NOMO-1 treated with dmso at 0.1 percent for 144 hours (cell line): ENCODE measurements around the gene NUCB1.
"Not testable (repeated sequence)": the region's sequence is repeated elsewhere in the genome, so short reads cannot be mapped to it uniquely, and the experiment has no call there.

Experiments used
- DNase-seq: peaks from one replicate; lab custom pipeline; 2025; ENCODE audit not compliant: unreplicated experiment; lab: John Stamatoyannopoulos, UW

NUCB1 gene

DNA sequence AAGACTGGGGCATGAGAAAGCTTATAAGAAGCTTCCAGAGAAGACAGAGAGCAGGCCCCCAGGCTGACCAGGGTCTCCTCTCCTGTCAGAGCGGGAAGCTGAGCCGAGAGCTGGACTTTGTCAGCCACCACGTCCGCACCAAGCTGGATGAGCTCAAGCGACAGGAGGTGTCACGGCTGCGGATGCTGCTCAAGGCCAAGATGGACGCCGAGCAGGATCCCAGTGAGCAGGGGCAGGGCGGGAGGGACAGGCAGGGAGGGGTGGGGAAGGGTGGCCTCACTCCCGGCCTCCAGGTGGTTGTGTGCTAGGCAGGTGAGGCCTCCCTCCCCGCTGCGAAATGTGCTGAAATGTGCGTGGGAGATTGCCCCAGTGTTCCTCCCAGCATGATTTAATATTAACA, 5.6 kb downstream of the NUCB1 start:
- DNase-seq: no peak

DNA sequence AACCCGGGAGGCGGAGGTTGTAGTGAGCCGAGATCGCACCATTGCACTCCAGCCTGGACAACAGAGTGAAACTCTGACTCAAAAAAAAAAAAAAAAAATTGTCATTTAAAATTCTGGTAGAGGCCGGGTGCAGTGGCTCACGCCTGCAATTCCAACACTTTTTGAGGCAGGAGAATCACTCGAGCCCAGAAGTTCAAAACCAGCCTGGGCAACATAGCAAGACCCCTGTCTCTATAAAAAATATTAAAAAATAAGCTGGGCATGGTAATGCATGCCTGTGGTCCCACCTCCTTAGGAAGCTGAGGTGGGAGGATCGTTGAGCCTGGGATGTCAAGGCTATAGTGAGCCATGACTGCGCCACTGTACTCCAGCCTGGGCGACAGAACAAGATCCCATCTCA, 6.2 kb downstream of the NUCB1 start:
- no peak for DNase-seq

DNA sequence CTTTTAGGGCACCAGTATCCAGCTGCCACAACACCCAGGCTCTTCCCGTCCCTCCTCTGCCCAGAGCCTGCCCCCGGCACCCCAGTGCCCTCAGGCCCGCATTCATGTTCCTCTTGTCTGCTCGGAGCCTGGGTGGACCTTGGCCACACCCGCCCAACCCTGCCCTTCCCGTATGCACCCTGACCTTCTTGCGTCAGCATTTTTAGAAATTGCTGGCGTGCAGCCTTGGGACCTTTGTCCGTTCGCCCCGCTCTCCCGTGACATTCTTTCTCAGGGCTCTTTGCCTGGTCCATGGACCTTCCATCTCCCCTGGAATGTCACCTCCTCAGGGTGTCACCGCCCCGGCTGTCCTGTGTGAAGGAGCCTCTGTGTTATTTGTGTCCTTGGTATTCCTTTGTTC, 7.6 kb downstream of the NUCB1 start:
- no peak for DNase-seq

DNA sequence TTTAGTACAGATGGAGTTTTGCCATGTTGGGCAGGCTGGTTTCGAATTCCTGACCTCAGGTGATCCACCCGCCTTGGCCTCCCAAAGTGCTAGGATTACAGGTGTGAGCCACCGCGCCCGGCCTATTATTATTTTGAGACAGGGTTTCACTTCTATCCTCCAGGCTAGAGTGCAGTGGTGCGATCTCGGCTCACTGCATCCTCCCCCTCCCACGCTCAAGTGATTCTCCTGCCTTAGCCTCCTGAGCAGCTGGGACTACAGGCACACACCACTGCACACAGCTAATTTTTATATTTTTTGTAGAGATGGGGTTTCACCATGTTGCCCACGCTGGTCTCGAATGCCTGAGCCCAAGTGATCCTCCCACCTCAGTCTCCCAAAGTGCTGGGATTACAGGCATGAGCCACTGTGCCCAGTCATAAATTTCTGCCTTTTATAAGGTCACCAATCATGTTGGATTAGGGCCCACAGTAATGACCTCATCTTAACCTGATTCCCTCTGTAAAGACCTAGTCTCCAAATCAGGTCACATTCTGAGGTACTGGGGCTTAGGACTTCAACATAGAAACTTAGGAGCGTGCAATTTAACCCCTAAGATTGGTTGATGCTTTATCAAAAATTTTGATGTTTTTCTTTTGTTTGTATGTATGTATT, 9.4 kb downstream of the NUCB1 start:
- not testable (repeated sequence) for DNase-seq

DNA sequence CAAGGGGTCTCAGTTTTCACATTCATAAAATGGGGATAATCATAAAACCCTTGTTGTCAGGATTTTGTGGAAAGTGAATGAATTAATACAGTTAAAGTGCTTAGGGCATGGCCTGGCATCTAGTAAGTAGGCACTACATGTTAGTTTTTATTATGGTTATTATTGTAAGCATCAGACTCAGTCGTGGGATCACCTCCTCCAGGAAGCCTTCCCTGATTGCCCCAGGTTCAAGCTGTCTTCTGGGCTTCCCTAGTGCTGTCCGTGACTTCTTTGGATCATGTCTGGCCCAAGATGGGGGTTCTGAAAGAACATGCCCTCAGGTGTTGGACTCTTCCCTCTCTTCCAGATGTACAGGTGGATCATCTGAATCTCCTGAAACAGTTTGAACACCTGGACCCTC, 10.7 kb downstream of the NUCB1 start:
- DNase-seq: no peak

DNA sequence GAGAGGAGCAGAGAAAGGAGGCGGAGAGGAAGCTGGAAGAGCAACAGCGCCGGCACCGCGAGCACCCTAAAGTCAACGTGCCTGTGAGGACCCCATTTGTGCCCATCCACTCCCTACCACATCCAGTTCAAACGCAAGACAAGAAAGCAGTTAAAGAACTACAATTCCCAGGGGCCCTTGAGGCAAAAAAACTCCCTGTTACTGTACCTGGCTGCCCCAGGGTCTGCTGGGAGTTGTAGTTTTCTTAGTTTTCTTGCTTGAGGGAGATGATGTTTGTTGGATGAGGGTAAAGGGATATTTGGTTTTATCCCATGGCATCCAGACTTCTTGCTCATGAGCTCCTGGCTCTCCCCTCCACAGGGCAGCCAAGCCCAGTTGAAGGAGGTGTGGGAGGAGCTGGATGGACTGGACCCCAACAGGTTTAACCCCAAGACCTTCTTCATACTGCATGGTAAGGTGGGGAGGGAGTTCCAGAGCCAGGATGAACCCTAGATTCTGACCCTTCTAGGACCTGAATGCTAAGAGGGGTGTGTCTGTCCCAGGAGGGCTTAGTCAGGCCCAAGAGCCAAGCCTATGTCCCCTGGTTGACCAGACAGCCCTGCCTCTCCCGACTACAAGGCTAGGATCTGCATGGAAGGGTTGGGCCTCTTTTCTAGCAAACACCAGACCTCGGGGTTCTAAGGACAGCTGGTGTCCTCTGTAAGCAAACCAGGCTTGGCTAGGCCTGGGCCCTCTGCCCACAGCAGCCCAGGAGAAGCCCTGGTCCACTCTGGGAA, 13.2 kb downstream of the NUCB1 start:
- DNase-seq: no peak

DNA sequence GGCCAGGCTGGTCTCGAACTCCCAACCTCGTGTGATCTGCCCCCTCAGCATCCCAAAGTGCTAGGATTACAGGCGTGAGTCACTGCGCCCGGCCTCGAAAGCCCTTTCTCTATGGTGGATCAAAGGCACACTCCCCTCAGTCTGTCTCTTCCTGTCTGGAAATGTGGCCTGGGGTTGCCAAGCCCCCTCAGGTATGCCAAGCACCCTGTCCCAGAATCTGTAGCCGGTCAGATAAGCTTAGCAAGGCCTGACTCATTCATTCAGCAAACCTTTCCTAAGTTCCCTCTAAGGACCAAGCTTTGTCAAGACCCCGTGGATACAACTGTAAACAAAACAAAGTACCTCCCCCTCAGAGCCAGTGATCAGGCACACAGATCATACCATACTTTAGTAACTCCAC, 14.1 kb downstream of the NUCB1 start:
- DNase-seq: no peak

DNA sequence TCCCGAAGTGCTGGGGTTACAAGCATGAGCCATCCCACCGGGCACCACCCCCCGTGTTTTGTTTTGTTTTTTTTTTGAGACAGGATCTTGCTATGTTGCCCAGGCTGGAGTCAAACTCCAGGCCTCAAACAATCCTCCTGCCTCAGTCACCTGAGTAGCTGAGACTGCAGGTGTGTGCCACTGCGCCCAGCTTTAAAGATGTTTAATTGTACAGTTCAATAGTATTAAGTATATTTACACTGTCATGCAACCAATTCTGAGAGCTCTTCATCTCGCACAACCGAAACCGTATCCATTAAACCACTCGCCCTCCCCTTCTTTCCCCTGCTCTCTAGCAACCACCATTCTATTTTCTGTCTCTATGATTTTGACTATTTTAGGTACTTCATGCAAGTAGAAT, 15.6 kb downstream of the NUCB1 start:
- no peak for DNase-seq

DNA sequence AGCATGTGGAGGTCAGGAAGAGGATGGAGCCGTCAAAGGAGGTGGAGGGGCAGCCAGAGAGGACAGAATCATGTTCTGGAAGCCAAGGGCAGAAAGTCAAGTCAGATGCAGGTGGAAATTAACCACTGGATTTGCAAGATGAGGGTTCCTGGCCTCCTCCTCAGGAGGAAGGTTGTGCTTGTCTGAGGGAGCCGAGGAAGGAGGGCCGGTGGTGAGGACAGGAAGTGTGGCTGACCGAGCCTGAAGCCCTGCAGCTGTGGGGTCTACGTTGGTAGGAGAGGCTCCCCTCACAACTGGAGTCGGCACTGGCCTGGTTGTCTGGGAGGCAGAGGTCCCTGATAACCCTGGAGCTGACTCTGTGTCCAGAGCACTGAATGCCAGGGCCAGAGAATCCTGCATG, 18.0 kb downstream of the NUCB1 start:
- no peak for DNase-seq

DNA sequence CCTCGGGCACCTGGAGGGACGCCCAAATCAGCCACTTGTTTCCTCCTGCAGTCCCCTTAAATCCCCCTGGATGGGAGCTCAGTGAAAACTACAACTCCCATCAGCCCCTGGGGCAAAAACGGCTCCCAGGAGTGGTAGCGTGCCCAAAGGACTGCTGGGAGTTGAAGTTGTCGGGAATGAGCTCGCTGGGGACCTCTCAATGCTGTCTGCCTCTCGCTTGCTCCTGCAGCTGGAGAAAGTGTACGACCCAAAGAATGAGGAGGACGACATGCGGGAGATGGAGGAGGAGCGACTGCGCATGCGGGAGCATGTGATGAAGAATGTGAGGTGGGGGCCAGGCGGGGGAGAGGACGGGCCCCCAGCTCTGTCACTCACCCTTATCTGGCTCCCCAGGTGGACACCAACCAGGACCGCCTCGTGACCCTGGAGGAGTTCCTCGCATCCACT, 18.7 kb downstream of the NUCB1 start:
- DNase-seq: no peak

DNA sequence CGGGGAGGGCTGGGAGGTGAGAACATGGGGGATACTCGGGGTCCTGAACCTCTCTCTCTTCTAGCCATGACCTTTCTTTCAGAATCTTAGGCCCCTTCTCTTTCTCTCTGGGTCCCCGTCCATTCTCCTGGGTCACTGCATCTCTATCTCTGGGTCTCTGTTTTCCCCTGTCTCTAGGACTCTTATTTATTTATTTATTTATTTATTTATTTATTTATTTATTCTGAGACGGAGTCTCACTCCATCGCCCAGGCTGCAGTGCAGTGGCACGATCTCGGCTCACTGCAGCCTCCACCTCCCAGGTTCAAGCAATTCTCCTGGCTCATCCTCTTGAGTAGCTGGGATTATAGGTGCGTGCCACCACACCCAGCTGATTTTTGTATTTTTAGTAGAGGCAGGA, 19.2 kb downstream of the NUCB1 start:
- DNase-seq: not testable (repeated sequence)

DNA sequence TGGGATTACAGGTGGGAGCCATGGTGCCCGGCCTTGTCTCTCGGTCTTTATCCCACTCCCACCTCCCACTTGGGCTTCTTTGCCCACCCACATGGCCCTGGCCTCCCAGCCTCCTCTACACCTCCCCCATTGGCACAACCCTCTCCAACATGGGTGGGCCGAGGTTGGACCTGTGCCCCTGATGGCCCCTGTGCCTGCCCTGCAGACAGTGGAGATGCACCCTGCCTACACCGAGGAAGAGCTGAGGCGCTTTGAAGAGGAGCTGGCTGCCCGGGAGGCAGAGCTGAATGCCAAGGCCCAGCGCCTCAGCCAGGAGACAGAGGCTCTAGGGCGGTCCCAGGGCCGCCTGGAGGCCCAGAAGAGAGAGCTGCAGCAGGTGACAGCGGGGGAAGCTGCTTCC, 20.8 kb downstream of the NUCB1 start:
- no peak for DNase-seq

DNA sequence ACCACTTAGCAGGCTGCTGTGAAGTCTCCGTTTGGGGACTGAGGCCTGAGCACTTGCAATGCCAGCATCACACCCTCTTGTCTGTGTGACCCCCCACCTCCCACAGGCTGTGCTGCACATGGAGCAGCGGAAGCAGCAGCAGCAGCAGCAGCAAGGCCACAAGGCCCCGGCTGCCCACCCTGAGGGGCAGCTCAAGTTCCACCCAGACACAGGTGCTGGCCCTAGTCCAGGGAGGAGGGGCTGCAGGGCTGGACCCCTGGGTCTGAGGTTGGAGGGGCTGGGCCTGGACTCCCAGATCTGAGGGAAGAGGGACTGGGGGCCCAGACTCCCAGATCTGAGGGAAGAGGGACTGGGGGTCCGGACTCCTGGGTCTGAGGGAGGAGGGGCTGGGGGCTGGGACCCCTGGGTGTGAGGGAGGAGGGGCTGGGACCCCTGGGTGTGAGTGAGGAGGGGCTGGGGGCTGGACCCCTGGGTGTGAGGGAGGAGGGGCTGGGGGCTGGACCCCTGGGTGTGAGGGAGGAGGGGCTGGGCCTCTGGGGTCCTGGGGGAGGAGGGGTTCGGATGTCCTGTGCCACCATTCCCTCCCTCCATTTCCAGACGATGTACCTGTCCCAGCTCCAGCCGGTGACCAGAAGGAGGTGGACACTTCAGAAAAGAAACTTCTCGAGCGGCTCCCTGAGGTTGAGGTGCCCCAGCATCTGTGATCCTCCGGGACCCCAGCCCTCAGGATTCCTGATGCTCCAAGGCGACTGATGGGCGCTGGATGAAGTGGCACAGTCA, 21.8 kb downstream of the NUCB1 start:
- DNase-seq: no peak

DNA sequence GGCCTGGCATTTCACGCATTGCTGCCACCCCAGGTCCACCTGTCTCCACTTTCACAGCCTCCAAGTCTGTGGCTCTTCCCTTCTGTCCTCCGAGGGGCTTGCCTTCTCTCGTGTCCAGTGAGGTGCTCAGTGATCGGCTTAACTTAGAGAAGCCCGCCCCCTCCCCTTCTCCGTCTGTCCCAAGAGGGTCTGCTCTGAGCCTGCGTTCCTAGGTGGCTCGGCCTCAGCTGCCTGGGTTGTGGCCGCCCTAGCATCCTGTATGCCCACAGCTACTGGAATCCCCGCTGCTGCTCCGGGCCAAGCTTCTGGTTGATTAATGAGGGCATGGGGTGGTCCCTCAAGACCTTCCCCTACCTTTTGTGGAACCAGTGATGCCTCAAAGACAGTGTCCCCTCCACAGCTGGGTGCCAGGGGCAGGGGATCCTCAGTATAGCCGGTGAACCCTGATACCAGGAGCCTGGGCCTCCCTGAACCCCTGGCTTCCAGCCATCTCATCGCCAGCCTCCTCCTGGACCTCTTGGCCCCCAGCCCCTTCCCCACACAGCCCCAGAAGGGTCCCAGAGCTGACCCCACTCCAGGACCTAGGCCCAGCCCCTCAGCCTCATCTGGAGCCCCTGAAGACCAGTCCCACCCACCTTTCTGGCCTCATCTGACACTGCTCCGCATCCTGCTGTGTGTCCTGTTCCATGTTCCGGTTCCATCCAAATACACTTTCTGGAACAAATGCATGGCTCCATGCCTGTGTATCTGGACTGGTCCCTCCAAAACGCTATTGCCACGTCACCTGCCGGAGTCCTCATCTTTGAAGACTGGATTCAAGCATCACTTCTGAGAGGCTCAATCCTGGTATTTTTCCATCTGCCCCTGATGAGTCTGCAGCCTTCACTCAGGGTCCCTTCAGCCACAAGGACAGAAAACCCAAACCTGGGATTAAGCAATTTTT, 22.7 kb downstream of the NUCB1 start:
- no peak for DNase-seq

DNA sequence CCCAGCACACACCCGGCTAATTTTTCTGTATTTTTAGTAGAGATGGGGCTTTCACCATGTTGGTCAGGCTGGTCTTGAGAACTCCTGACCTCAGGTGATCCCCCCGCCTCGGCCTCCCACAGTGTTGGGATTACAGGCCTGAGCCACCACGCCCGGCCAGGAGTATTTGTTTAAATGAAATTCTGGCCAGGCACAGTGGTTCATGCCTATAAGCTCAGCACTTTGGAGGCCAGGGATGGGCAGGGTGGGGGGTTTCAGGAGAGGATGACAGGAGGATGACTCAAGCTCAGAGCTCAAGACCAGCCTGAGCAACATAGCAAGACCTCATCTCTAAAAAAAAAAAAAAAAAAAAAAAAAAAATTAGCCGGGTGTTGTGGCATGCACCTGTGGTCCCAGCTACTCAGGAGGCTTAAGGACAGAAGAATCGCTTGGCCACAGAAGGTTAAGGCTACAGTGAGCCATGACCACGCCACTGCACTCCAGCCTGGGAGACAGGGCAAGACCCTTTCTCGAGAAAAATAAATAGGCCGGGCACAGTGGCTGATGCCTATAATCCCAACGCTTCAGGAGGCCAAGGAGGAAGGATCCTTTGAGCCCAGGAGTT, 25.2 kb downstream of the NUCB1 start:
- no peak for DNase-seq

DNA sequence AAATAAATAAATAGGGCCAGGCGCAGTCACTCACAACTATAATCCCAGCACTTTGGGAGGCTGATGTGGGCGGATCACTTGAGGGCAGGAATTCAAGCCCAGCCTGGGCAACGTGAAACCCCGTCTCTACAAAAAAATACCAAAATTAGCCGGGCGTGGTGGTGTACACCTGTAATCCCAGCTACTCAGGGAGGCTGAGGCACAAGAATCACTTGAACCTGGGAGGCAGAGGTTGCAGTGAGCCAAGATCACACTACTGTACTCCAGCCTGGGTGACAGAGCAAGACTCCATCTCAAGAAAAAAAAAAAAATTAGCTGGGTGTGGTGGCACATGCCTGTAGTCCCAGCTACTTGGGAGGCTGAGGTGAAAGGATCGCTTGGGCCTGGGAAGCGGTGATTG, 25.8 kb downstream of the NUCB1 start:
- DNase-seq: not testable (repeated sequence)

DNA sequence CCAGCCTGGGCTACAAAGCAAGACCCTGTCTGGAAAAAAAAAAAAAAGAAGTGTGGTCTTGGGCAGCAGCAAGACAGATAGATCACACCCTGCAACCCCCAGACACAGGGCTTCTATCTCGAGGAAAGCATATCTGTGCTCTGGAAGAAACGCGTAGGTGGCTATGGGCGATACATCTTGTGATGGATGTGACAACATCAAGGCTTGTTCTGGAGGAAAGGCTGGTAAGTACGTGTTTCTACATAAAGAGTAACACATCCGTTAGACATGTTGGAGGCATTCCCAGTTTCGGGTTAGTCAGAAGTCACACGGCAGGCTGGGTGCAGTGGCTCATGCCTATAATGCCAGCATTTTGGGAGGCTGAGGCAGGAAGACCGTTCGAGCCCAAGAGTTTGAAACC, 26.8 kb downstream of the NUCB1 start:
- DNase-seq: no peak

DNA sequence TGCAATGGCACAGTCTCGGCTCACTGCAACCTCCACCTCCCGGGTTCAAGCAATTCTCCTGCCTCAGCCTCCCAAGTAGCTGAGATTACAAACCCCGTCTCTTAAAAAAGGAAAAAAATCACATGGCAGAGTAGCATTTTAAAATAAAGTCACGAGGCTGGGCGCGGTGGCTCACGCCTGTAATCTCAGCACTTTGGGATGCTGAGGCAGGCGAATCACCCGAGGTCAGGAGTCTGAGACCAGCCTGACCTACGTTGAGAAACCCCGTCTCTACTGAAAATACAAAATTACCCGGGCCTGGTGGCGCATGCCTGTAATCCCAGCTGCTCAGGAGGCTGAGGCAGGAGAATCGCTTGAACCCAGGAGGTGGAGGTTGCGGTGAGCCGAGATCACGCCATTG, 27.6 kb downstream of the NUCB1 start:
- DNase-seq: not testable (repeated sequence)

DNA sequence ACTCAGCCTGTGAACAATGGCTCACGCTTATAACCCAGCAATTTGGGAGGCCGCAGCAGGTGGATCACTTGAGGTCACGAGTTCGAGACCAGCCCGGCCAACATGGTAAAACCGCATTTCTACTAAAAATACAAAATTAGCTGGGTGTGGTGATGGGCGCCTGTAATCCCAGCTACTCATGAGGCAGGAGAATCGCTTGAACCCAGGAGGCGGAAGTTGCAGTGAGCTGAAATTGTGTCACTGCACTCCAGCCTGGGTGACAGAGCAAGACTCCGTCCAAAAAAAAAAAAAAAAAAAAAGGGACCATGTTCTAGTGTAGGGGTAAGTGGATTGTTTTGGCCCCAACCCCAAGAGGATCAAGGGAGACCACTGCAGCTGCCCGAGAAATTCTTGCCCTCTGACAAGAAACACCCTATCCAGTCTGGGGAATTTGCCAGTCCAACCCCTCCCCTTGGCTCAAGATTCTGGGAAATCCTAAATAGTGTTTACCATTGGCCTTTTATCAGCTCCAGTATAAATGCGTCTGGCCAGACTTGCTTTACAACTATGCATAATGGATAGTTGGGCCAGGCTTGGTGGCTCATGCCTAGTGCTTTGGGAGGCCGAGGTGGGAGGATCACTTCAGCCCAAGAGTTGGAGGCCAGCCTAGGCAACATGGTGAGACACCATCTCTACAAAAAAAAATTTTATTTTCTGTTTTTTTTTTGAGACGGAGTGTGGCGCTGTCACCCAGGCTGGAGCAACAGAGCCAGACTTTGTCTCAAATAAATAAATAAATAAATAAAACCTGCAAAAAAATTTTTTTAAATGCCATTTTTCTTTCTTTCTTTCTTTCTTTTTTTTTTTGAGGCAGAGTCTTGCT, 28.3 kb downstream of the NUCB1 start:
- DNase-seq: no peak
